HG03280 (cell line): Measurements from ENCODE around the gene ARHGEF28.

Experiments used
- ATAC-seq: cut with Tn5 transposase; IDR thresholded peaks from one replicate; pipeline ENCODE4 v1.9.1; 2021; ENCODE audit warnings: mild to moderate bottlenecking, moderate library complexity; ENCODE audit not compliant: unreplicated experiment

ARHGEF28 gene

DNA sequence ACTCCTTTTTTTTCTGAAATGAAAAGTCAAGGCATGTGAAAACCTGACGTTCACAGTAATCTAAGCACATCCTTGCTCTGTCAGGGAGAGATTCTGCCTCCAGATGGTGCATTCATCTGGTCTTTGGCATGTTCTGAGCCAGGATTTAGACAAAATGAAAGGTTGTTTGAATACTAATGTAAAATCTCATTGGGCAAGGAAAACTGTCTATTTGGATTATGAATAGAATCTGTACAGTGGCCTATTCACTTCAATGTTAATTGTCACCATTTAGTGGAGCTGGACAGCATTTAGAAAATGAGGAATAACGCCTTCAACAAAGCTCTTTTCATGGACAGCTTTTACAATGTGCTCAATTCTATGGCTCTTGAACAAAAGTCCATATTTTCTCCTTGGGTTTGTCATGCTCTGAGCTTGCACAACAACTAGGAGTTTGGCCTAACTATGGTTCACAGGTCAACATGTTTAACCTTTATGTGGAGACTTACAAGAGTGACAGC, 28.9 kb downstream of the ARHGEF28 start:
- no peak for ATAC-seq

DNA sequence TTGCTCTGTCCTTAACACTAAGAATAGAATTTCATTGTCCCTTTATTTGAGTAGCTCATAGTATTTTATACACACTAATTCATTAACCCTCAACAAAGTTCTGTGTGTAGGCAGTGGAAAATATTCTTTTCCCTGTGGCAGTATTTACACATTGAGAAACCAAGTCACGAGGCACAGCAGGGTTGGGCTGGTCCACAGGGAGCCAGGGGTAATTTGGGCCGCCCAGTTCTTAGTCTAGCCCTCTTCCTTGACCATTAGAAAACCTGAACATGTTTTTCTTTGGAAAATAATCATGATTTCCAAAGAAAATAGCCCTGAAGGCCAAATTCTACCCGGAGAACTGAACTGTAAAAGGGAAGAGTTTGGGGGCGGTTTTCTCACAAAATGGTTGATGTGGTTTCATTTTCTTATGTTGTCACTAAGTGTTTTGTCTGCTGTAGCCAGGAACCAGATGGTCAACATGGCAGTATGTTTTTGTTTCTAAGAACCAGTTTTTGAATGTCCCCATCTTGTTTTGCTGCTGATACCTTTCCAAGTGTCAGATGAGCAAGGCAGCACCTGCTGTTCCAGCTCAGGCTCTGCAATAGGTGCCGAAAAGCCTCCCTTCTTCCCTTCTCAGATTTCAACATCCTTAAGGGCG, 29.6 kb downstream of the ARHGEF28 start:
- no peak for ATAC-seq

- ATAC-seq, result no peak
Measured at GRCh38 chr5:73661753-73662152, 35.8 kb downstream of the ARHGEF28 start.

DNA sequence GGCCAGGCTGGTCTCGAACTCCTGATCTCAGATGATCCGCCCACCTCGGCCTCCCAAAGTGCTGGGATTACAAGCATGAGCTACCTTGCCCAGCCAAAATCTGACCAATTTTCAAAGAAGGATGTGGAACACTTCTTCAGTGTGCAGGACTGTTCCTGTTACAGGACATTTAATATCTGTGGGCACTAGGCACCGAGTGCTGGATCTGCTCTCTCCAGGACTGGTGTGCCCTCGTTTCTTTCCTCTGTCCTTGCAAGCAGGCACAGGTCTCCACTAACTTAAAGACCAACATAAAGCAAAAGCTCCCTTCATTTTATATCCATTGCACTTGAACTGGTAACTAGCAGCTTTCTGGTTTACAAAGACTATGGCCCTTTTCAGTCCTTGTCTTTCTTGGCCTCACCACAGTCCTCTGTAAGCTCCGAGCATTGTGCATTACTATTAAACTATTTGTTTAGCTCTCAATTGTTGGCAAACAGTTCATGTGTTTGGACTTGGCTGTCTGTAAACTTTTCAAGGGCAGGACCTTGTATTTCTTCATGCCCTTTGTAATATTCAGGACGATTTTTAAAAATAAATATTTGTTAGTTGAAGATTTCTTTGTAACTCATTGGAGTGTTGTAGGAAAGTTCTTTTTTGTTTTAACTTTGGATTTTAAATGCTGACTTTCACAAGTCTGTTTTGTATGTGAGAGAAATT, 37.3 kb downstream of the ARHGEF28 start:
- no peak for ATAC-seq

DNA sequence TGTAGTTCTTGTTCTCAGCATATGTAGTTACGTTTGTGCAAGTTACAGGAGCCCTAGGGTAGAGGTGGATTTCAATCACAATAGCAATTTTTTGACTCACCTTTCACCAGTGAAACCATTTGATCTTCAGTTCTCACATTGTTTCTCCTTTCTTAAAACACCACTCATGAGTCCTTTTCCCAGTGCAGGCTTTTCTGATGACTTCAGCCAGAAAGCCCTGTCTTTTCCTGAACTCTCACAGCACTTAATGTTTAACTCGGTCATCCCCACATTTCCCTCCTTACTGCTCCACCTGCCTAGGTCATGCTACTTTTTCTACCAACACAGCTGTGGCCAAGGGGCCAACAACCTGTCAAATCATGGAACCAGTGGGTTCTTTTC, 37.9 kb downstream of the ARHGEF28 start:
- no peak for ATAC-seq

DNA sequence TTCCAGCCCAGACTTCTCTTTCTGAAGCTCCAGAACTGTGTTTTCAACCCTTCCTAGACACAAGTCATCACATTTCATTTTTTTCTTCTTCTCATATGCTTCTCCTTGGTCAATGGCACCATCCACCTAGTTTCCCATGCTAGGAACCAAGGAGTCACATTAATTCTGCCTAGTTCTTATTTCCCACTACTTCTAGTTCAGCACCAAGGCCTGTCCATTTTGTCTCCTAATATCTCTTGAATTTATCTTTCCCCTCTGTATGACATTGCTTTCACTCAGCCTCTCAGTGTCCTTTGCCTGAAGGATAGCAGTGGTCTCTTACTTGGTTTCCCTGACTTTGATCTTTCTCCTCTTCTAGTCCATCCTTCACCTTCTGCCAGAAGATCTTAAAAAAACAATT, 38.8 kb downstream of the ARHGEF28 start:
- ATAC-seq, result no peak

- ATAC-seq, result no peak
Measured at GRCh38 chr5:73666891-73667290, 40.9 kb downstream of the ARHGEF28 start.

GRCh38 chr5:73668017-73668416, 42.0 kb downstream of the ARHGEF28 start:
- ATAC-seq, result peak; percentile 70

DNA sequence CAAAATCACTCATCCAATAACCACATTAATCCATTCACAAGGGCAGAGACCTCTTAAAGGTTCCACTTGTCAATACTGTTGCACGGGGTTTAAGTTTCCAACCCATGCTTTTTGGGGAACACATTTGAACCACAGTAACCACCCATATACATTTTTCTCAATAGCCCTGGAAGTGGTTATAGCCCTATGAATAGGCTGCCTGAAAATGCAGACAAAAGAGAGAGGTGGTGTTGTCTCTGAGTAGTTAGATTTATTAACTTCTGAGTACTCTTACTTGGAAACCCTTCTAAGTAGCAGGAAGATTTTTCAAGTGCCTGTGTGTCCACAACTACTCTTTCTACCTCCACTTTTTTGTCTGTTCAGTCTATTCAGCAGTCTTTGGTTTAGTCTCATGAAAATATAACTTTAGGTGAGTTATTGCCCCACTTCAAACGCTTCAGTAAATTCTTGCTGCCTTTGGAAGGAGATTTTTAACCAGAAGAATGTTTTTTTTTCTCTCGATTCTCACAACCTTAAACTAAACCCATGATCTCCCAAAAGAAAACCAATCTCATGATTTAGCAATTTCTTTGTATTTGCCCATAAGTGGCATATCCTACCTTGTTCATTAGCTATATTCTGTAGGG, 42.6 kb downstream of the ARHGEF28 start:
- peak; percentile 33 for ATAC-seq

- ATAC-seq, result no peak
Measured at GRCh38 chr5:73670731-73671130, 44.7 kb downstream of the ARHGEF28 start.

DNA sequence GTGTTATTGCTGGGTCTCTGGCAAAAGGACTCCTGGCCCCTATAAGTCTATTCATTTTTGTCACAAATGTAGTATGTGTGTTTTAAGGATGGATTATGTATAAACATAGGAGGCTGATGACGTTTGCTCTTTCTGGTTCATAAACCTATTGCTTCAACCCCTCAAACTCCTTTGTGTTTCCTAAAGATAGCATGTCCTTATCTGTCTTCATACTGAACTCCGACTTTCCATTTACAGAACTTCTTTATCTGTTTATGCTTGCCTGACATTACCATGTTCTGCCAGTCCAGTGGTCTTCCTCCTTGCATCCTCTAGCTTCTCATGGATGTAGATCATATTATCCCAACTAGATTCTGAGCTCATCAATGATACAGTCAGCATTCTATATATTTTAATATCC, 46.1 kb downstream of the ARHGEF28 start:
- no peak for ATAC-seq

DNA sequence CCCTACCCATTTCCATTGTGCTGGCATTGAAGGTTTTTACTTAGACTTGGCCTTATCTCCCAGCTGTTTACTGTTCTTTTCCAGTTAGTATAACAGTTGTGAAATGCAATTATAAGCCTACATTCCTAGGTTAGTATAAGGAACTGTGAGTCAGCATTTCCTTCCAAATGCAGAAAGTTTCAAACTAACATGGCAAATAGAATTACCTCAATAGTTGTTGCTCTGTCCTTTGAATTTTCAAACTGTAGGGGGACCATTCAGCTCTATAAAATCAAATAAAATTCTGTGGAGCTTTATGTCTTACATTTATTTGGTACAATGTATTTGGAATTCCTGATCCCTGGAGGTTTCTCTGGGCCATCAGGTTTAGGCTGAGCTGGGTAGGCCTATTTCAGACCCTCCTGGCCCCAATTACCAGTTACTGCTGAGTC, 47.2 kb downstream of the ARHGEF28 start:
- ATAC-seq, result no peak

- no peak for ATAC-seq
Measured at GRCh38 chr5:73674669-73675004, 48.6 kb downstream of the ARHGEF28 start.

DNA sequence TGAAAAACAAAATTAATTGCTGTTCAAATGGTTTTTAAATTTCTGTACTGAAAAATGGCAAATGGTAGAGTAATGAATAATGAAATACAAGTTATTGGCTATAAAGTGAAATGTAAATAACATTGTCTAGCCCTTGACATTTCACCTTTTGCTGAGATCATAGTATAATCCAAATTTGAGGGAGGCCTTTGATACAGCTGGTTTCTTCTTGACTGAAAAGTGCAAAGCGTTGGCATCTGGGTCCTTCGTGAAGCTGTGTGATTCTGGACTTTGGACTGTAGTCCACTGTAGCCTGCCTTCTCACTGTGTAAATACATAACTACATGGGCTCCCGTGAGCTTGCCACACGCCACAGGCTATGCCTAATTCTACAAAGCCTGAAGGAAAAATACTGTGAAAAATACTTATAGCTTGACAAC, 52.3 kb downstream of the ARHGEF28 start:
- no peak for ATAC-seq

- no peak for ATAC-seq
Measured at GRCh38 chr5:73678807-73679206, 52.8 kb downstream of the ARHGEF28 start.

DNA sequence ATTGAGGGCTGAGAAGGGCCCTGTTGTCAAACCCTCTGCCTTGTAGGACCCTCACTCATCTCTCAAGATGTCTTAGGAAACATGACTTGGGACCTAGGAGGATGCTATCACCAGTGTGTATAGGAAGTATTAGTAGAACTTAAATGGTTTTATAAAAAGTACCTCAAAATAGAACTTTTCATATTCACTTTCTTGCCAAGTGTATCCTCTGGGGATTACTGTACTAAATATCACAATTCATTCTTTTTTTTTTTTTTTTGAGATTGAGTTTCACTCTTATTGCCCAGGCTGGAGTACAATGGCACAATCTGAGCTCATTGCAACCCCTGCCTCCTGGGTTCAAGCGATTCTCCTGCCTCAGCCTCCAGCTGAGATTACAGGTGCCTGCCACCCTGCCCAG, 56.2 kb downstream of the ARHGEF28 start:
- no peak for ATAC-seq

GRCh38 chr5:73684691-73685090, 58.7 kb downstream of the ARHGEF28 start:
- no peak for ATAC-seq

- no peak for ATAC-seq
Measured at GRCh38 chr5:73686912-73687311, 60.9 kb downstream of the ARHGEF28 start.

- ATAC-seq, result no peak
Measured at GRCh38 chr5:73687357-73687756, 61.4 kb downstream of the ARHGEF28 start.

- no peak for ATAC-seq
Measured at GRCh38 chr5:73690015-73690414, 64.0 kb downstream of the ARHGEF28 start.

- no peak for ATAC-seq
Measured at GRCh38 chr5:73691302-73692080, 65.5 kb downstream of the ARHGEF28 start.
